Caki2 (cell line): ENCODE data around the gene ASPSCR1. TPM values are rescaled to one million over a fixed set of nuclear protein-coding genes. Genes with fewer than 3 reads are reported as not detected.
"Not testable (repeated sequence)": the region's sequence is repeated elsewhere in the genome, so short reads cannot be mapped to it uniquely, and the experiment has no call there.

Source experiments
- DNase-seq: peaks from one replicate; pipeline ENCODE4 v3.0.0-alpha.2; 2015; ENCODE audit warnings: low read depth
- in situ Hi-C: cut with HindIII; loops from 2 replicates; pipeline ENCODE4 v1.10.0; 2016; ENCODE audit warnings: low sequenced_read_pairs, low pct_unique_long_range_greater_than_20kb, mixed read lengths
- total RNA-seq: library from RNA; depleted of rRNA; stranded (reverse); fragments of >200 nt; shearing (Covaris generic); gene quantifications from 2 replicates; pipeline ENCODE4 v1.2.3, GENCODE V29; 2014; ENCODE audit warnings: low replicate concordance

The ASPSCR1 gene
- total RNA-seq, 1 experiment from 2014 or later = 62.8 TPM

DNA sequence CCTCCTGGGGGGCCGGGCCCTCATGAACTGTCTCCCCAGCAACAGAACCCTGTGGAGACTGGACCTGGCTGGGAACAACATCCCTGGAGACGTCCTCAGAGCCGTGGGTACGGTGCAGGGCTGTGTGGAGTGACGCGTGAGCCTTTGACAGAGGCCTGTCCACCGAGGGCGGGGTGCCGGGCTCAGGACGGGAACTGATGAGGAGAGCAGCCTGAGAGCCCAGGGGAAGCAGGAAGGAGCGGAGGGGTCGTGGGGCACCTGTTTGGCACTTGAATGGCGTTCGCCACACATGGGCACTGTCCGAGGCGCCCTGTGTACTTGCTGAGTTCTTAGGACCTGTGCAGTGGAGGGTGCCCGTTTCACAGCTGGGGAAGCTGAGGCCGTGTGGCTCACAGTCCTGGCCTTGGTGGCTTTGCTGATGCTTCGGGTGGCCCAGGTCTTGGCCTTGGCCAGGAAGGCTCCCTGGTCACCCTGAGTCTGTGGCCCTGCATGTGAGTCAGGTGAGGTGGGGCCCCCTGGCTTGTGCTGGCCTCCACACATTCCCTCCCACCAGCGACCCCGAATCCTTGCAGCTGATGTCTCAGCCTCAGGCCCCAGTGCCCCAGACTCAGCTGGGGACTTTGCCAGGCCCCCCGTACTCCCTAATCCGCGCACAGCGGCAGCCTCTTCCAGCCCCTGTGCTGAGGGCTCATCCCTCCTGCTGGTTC lies 48.1 kb downstream of the ASPSCR1 start:
- in situ Hi-C loops = no loop called here
- no peak for DNase-seq

DNA sequence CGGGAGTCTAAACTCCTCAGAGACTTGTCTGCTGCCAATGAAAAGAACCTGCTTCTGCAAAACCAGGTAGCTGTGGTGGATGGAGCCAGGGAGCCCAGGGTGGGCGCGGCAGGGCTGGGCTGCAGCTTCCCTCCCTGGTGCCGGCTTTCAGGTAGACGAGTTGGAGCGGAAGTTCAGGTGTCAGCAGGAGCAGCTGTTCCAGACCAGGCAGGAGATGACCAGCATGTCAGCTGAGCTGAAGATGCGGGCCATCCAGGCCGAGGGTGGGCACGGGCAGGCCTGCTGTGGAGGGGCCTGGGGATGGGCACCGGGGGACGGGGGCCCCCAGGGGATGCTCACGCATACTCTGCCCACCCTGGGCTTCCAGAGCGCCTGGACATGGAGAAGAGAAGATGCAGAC lies 50.8 kb downstream of the ASPSCR1 start:
- in situ Hi-C loops = no loop called here
- no peak for DNase-seq

DNA sequence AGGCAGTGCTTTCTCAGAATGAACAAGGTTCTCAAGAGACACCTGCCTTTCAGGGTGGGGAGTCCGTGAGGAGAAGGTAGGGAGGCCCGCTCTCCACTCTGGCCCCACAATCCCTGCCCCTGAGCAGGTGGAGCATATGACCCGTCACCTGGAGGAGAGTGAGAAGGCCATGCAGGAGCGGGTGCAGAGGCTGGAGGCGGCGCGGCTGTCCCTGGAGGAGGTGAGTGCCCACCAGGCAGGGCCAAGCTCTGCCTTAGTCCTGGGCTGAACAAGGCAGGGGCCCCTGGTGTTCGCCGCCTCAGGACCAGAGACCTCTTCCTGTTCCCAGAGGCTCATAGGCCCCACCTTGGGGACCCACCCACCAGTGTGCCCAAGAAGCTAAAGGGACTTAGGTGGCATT lies 51.5 kb downstream of the ASPSCR1 start:
- in situ Hi-C loops = no loop called here
- no peak for DNase-seq

DNA sequence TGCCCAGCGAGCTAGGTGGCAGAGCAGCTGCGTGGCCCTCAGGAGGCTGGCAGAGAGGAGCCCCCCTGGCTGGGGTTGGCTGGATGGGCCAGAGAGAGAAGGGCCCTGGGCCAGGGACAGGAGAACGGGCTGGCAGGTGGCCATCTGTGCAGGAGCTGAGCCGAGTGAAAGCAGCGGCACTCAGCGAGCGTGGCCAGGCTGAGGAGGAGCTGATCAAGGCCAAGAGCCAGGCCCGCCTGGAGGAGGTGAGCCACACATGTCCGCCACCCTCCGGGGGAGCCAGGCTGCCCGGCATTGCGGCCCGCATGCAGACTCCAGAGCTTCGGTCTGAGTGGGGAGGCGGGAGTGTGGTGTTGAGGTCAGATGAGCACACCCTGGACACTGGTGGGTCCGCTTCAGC lies 52.0 kb downstream of the ASPSCR1 start:
- no peak for DNase-seq

DNA sequence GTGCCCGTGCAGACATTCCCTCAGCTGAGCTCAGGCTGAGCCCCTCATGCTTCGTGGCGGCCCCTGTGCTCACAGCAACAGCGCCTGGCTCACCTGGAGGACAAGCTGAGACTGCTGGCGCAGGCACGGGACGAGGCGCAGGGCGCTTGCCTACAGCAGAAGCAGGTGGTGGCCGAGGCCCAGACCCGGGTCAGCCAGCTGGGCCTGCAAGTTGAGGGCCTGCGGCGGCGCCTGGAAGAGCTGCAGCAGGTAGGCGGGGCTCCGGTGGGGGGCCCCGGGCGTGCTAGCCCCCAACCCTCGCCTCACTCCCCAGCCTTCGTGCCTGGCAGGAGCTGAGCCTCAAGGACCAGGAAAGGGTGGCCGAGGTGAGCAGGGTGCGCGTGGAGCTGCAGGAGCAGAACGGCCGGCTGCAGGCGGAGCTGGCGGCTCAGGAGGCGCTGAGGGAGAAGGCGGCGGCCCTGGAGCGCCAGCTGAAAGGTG lies 52.6 kb downstream of the ASPSCR1 start:
- in situ Hi-C loops = no loop called here

More for the DNA sequence above, 52.0 kb downstream of the ASPSCR1 start:
- in situ Hi-C loops = no loop called here

DNA sequence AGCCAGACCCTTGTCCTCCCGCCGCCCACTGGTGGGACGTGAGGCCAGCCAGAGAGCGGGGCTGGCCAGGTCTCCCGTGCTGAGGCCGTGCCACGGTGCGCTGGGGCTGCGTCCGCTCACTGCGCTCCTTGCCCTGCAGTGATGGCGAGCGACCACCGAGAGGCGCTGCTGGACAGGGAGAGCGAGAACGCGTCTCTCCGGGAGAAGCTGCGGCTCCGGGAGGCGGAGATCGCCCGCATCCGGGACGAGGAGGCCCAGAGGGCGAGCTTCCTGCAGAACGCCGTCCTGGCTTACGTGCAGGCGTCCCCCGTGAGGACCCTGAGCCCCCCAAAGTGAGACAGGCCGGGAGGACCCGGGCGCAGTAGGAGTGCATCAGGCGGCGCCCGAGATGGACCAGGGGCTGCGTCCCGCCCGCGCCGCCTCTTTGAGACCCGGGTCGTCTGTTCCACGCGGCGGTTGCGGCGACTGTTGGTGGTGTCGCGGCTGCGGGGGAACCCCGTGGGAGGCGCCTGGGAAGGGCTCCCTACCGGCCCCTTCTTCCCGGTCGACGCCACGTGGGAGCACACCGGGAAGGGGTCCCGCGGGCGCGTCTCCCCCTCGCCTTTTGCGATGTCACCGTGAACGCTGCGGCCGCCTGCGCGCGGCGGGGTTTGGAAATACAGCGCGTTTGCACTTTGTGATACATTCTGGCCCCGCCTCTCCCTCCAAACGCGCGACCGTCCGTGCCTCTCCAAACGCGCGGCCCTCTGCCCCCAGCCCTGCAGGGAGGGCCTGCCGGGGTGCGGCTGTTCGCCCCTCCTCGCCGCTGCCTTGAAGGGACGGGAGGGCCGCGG lies 53.3 kb downstream of the ASPSCR1 start:
- in situ Hi-C loops = no loop called here
- DNase-seq = no peak

More for the DNA sequence above, 52.6 kb downstream of the ASPSCR1 start:
- DNase-seq = no peak

DNA sequence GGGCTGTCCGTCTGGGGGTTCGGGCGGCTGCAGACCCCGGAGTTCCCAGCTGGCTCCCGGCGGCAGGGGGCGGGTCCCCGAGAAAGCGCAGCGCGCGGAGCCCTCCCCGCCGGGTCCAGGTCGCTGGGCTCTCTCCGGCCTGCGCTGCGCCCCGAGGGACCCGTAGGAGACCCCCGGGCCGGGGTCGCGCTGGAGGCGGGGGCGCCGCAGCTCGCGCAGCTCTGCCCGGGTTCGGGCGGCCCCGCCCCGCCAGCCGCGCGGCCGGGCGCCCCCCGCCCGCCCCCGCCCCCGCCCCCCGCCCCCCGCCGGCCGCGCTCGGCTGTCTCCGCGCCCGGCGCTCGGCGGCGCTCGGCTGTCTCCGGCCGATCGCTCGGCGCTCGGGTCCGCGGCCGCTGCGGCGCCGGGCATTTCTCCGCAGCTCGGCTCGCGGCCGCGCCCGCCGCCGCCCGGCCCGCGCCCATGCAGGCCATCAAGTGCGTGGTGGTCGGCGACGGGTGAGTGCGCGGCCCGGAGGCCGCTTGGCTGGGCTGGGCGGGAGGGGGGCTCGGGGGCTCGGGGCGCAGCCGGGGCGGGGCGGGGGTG lies 54.0 kb downstream of the ASPSCR1 start, which contains the start of gene RAC3:
RAC3 (plus strand) TSS at position 376 of the 582 bp plus-strand sequence; CDS start at position 460, 84 bp downstream.
- in situ Hi-C loops = no loop called here
- DNase-seq = no peak

DNA sequence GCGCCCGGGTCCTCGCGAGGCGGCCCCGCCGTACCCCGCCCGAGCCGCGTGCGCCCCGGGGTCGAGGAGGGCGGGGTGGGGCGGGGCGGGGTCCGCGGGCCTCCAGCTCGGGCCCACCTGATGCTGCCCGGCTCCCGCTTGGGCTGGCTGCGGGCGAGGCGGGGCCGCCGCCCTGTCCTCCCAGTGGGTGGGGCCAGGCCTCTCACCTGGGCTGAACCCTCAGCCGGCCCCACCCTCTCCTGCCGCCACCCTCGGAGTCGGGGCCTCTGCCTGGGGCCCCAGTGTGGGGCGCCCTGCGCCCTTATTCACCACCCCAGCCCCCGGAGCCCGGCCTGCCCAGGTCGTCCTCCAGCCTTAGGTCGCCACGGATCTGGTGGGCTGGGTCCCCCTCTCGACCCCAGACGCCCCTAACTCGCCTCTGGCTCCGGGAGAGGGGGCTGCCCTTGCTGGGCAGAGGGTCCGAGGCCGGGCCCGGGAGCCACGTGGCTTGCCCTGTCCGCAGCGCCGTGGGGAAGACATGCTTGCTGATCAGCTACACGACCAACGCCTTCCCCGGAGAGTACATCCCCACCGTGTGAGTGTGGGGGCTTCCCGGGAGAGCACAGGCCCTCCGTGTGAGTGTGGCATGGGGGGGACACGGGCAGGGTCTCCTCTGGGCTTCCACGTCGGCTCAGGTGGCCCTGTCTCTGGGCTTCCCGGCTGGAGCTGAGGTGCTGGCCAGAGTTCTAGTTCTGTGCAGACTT lies 54.6 kb downstream of the ASPSCR1 start:
- DNase-seq = no peak
- in situ Hi-C loops = no loop called here

DNA sequence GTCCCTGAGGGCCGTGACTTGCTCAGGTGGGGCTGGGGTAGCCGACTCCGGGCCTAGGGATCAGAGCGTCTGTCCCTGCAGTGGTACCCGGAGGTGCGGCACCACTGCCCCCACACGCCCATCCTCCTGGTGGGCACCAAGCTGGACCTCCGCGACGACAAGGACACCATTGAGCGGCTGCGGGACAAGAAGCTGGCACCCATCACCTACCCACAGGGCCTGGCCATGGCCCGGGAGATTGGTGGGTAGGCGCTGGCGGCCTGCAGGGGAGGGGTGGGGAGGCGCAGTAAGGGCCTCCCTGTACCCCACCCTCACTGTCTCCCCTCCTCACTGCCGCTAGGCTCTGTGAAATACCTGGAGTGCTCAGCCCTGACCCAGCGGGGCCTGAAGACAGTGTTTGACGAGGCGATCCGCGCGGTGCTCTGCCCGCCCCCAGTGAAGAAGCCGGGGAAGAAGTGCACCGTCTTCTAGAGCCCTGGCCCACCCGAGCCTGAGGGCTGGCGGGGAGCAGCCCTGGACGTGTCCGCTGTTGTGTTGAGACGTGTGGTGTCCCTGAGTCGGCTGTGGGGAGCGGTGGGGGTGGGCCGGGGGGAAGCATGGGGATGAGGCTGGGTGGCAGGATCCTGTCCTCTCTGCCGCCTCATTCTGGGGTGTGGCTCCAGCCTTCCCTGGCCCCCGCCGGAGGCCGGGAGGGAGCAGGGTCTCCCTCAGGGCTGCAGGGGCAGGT lies 56.1 kb downstream of the ASPSCR1 start:
- in situ Hi-C loops = no loop called here
- no peak for DNase-seq

DNA sequence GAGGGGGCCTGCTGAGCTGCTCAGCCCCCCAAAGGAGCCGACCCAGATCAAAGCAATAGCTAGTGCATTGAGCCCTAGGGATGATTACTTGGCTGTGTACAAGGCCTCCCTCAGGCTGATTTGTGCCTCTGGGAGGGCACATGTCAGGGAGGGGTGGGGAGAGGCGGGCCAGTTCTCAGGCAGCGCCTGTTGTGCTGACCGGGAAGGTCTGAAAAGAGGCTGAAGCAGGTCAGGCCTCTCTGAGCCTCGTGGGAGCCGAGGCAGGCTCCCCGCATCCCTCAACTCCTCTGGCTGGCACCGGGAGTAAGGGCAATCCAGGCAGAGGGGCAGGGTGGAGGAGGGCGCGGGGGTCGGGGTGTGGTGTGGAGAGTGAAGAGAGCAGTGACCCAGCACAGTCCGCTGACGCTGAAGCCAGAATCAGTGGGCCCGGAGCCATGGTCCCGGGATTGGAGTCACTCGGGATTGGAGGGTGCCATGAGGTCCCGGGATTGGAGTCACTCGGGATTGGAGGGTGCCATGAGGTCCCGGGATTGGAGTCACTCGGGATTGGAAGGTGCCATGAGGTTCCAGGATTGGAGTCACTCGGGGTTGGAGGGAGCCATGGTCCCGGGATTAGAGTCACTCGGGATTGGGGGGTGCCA lies 57.1 kb downstream of the ASPSCR1 start:
- in situ Hi-C loops = no loop called here

DNA sequence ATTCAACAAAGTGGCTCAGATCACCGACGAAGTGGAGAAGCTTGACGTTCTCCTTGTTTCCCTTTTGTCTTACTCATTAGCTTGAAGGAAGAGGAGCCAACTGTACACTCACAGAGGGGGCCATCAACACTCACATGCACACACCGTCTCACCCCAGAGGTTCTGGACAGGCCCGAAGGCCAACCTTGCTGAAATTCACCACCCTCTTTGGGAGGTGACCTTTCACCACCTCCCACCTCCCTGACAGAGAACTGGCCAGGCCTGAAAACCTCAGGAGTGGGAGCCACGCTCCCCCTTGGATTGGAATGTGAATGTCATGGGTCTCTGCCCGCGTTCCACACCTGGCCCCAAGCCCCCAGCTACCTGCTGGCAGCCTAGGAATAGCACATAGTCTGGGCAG lies 58.1 kb downstream of the ASPSCR1 start:
- DNase-seq = no peak
- in situ Hi-C loops = no loop called here

More for the DNA sequence above, 57.1 kb downstream of the ASPSCR1 start:
- DNase-seq = no peak

DNA sequence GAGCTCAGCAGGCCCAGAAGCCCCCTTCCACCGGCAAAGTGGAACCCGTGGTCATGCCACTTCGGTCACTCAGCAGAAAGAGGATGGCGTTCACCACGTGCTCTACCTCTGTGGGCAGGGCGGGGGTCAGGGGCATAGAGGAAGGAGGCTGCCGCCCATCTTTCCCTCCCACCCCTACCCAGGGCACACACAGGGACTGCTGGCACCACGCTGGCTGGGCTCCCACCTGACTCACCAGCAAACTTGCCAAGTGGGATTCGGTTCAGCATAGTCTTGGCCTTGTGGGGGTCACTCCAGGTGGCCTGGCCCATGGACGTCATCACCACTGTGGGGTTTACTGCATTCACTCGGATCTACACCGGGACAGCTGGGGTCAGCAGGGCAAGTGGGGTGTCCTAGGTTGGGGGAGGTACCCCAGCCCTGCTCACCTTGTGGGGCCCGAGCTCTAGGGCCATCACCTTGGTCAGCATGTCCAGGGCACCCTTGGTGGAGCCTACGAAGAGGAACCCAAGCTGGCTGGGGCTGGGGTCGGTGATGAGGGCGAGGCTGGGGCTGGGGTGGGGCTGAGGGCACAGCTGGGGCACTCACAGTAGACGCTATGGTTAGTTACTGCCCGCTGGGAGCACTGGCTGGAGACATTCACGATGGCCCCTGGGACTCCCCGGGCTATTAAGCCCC lies 58.7 kb downstream of the ASPSCR1 start:
- no peak for DNase-seq
- in situ Hi-C loops = no loop called here

DNA sequence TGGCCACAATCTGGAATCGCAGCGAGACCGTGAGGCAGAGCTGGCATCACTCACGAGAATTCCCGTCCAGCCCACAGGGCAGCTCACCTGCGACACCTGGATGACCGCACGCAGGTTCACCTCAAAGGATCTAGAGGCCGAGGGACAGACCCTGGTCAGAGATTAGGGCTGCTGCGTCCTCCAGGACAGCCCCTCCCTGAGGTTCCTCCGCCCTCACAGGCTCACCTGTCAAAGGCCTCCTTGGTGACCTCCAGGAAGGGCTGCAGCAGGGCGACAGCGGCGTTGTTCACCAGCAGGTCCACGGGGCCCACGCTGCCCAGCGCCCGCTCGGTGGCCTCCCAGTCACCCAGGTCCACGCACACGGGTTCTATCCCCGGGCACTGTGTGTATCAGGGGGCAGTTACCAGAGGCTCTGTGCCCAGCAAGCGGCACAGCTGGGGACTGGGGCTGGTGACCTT lies 59.2 kb downstream of the ASPSCR1 start:
- in situ Hi-C loops = no loop called here
- no peak for DNase-seq

DNA sequence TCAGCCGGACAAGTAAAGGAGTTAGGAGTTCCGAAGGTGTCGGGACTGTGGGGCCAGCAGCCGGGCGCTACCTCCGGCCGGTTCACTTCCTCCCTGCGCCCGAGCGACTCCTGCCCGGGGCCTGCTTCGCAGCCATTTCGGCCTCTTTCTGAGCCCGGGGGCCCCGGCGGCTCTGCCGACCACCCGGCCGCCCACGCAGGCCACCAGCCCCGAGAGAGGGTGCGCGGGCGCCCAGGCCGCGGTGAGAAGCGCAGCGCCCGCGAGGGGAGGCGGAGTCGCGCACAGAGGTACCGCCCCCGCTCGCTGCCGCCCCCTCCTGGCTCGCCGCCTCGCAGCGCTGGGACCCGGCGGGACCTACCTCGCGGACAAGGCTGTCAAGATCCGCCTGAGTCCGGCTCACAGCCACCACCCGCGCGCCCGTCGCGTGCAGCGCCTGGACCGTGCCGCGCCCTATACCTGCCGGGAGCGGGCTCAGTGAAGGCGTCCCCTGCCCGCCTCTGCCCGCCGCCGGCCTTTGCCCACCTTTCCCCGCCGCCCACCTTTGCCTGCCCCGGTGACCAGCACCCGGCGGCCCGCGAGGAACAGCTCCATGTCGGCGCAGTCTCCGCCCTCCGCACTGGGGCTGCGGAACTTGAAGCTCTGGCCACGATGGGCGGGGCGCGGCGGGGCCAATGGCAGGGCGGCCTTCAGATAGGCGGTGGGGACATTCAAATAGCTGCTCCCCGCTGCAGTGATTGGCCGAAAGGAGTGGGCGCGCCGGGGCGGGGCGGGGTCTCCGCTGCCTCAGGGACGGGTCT lies 59.9 kb downstream of the ASPSCR1 start, which contains the start of gene DCXR:
DCXR (minus strand) TSS at position 606 of the 797 bp plus-strand sequence; CDS start at position 591, 15 bp downstream.
- in situ Hi-C loops = no loop called here
- peak; percentile 94 for DNase-seq

DNA sequence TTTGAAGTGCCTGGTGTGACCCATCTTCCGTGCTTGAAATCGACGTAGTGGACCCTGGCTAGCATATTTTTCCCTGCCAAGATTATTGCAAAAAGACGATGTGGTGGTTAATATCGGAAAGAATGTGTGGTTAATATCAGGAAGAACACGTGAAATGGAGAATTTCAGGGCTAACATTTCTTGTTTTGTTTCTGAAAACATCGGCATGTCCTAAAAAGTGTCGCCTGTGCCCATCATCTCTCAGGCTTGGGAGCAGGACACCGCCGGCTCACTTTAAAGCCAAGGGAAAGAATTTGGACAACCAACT lies 60.4 kb downstream of the ASPSCR1 start:
- DNase-seq = no peak
- in situ Hi-C loops = no loop called here

DNA sequence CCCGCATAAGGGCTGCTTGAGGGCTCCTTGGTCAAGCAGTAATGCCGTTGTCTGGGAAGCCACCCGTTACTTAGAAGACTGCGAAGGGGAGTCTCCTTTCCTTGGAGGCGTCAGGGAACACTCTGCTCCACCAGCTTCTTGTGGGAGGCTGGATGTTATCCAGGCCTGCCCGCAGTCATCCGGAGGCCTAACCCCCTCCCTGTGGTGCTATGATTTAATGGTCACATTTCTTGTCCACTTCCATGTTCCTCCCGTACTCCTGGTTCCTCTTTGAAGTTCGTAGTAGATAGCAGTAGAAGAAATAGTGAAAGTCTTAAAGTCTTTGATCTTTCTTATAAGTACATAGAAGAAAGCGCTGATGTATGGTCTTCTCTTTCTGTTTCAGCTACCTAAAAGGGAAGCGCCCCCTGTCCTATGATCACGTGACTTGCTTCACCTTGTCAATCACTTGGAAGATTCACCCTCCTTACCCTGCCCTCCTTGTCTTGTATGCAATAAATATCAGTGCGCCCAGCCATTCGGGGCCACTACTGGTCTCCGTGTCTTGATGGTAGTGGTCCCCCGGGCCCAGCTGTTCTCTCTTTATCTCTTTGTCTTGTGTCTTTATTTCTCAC lies 61.5 kb downstream of the ASPSCR1 start:
- DNase-seq, in situ Hi-C loops: not testable (repeated sequence)
